NCI-H146 (cell line): ENCODE data around the gene ZC3H12A.
A peak's percentile ranks its signal among the peaks of the same experiment; 100 is the strongest.

Experiments
- DNase-seq: peaks from one replicate; lab custom pipeline; 2025; lab: John Stamatoyannopoulos, UW

Gene ZC3H12A

GRCh38 chr1:37455516-37455915 lies 18.9 kb upstream of the ZC3H12A start:
- no peak for DNase-seq

GRCh38 chr1:37456614-37457013 lies 17.8 kb upstream of the ZC3H12A start:
- DNase-seq = no peak

GRCh38 chr1:37458551-37458950 lies 15.8 kb upstream of the ZC3H12A start:
- DNase-seq = no peak

GRCh38 chr1:37461698-37462436 lies 12.5 kb upstream of the ZC3H12A start:
- no peak for DNase-seq

GRCh38 chr1:37464443-37464842 lies 9.9 kb upstream of the ZC3H12A start:
- DNase-seq = no peak

GRCh38 chr1:37465593-37466517 lies 8.5 kb upstream of the ZC3H12A start:
- no peak for DNase-seq

- no peak for DNase-seq
These were observed 6.3 kb upstream of the ZC3H12A start for GRCh38 chr1:37468037-37468436.

- no peak for DNase-seq
These were observed 5.0 kb upstream of the ZC3H12A start for GRCh38 chr1:37469386-37469785.

- peak; percentile 6 for DNase-seq
These were observed 2.8 kb upstream of the ZC3H12A start for GRCh38 chr1:37471345-37472231.

- DNase-seq = no peak
These were observed 2.1 kb upstream of the ZC3H12A start for GRCh38 chr1:37472281-37472680.

- DNase-seq = no peak
These were observed 1.4 kb upstream of the ZC3H12A start for GRCh38 chr1:37472994-37473393.

GRCh38 chr1:37473431-37474045 lies 842 bp upstream of the ZC3H12A start:
- peak; percentile 16 for DNase-seq

- DNase-seq = no peak
These were observed 458 bp downstream of the ZC3H12A start for GRCh38 chr1:37474697-37475379.

GRCh38 chr1:37475380-37476086 lies 1.2 kb downstream of the ZC3H12A start:
- DNase-seq = no peak

- DNase-seq = no peak
These were observed 1.7 kb downstream of the ZC3H12A start for GRCh38 chr1:37476087-37476452.

- DNase-seq = no peak
These were observed 2.2 kb downstream of the ZC3H12A start for GRCh38 chr1:37476460-37477197.

GRCh38 chr1:37477198-37477931 lies 3.0 kb downstream of the ZC3H12A start:
- DNase-seq = no peak

- DNase-seq = no peak
These were observed 3.6 kb downstream of the ZC3H12A start for GRCh38 chr1:37477946-37478345.

- DNase-seq = no peak
These were observed 4.1 kb downstream of the ZC3H12A start for GRCh38 chr1:37478451-37478881.
